Activated CD4-positive, alpha-beta T cell treated with anti-CD3 and anti-CD28 coated beads, Interleukin-2, amount 50 U/mL, for 16 hours (primary cell): ENCODE data around the gene MSANTD7.
A peak's percentile ranks its signal among the peaks of the same experiment; 100 is the strongest.
"Not testable (repeated sequence)": the region's sequence is repeated elsewhere in the genome, so short reads cannot be mapped to it uniquely, and the experiment has no call there.

Source experiments
- DNase-seq: peaks from one replicate; pipeline ENCODE4 v3.0.0-alpha.2; 2020

The MSANTD7 gene, protein sequence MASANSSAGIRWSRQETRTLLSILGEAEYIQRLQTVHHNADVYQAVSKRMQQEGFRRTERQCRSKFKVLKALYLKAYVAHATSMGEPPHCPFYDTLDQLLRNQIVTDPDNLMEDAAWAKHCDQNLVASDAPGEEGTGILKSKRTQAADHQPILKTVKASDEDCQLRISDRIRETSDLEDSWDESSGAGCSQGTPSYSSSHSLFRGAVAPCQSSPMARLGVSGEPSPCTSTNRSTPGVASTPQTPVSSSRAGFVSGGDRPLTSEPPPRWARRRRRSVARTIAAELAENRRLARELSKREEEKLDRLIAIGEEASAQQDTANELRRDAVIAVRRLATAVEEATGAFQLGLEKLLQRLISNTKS

DNA sequence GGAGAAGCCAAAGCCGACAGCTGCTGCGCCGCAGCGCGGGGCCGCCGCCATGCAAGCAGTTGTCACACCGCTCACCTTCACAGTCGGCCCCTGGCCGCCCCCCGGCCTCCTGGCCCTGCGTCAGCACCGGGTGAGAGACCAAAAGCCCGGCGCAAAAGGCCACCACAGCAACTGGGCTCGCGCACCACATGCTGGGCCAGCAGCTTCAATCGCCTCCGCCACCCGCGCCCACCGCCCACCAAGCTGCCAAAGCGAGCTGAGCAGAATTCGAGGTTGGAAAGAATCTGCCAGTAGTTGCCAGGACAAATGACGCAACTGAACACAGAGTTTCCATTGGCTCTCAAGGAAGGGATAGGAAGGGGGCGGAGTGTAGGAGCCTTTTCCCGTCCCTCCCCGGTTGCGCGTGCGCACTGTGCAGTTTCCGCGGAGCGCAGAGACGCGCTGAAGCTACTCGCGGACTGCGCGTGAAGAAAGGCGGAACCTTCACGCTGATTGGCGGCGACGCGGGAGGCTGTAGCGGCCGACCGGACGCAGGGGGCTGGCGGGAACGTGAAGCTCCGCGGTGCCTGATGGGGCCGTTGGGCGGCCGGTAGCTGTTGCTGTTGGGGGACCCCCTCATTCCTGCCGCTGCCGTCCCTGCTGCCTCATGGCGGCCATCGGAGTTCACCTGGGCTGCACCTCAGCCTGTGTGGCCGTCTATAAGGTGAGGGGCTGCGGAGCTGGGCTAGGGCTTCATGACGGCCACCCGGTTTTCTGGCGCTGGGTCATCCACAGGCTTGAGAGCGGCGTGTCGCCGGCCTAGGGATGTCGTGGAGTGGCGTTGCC, at the start of gene MSANTD7, which contains the start of the genes CDNF and HSPA14:
TSS of gene MSANTD7 (plus strand) at position 550 of the 825 bp plus-strand sequence. CDS start 3,979 bp downstream, outside the sequence.
TSS of gene CDNF (minus strand) at position 281 of the 825 bp plus-strand sequence. CDS start at position 190, 91 bp downstream.
TSS of gene HSPA14 (plus strand) at position 550 of the 825 bp plus-strand sequence. CDS start at position 647, 97 bp downstream.
- peak; percentile 100 for DNase-seq

DNA sequence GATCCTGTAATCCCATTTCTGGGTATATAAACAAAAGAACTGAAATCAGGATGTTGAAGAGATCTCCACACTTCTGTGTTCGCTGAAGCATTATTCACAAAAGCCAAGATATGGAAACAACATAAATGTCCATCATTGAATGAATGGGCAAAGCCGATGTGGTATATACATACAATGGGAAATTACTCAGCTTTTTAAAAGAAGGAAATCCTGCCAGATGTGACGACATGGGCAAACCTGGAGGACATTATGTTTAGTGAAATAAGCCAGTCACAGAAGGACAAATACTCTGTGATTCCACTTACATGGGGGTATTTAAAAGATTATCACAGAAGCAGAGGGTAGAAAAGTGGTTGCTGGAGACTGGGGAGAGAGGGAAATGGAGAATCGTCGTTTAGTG, 39.5 kb upstream of the MSANTD7 start:
- no peak for DNase-seq

GRCh38 chr10:14800397-14800796, 37.7 kb upstream of the MSANTD7 start:
- DNase-seq: no peak

DNA sequence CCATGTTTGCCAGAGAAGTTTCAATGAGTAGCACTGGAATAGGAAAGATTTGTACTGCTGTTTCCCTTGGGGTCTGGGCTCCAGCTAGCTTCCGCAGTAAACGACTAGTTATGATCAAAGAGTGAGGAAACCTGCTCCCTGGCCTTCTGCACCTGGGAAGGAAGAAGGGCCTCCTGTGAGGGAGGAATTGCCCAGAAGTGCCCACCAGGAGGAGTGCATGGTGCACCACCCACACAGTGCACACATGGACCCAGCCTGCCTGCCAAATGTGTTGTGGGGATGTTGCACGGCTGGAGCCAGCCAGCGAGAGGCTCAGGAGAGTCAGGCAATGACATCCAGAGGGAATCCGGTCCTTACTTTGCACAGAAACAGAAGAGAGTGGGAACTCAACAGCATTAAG, 36.4 kb upstream of the MSANTD7 start:
- DNase-seq: no peak

DNA sequence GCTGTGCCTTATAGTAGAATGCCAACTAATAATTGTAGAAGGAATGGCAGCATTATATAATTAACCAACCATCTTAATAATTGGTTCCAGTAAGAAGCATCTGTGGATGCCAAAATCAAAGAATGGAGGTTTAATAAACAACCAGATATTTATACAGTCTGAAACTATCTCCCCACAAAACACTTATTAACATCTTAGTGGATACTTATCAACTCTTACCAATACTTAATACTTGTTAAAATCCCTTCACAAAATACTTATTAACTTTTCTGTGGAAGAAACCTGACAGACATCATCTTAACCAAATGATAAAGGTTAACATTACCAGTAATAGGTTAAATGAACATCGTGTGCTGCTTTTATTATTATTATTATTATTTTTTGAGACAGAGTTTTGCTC, 34.3 kb upstream of the MSANTD7 start:
- DNase-seq: no peak

DNA sequence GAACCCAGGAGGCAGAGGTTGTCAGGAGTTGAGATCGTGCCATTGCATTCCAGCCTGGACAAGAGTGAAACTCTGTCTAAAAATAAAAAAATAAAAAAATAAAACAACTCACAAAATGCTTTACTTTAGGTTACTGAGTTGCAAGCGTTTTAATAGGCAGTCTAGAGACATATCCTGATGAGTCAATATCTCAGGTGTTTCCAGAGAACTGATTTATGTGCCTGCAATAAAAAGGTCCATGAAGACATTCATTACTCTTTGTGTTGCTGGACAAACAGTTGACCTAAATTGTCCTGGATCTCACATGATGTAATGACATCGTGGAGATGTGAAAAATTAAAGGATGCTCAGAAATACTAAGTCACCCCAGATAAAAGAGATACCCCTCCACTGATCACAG, 31.8 kb upstream of the MSANTD7 start:
- no peak for DNase-seq

DNA sequence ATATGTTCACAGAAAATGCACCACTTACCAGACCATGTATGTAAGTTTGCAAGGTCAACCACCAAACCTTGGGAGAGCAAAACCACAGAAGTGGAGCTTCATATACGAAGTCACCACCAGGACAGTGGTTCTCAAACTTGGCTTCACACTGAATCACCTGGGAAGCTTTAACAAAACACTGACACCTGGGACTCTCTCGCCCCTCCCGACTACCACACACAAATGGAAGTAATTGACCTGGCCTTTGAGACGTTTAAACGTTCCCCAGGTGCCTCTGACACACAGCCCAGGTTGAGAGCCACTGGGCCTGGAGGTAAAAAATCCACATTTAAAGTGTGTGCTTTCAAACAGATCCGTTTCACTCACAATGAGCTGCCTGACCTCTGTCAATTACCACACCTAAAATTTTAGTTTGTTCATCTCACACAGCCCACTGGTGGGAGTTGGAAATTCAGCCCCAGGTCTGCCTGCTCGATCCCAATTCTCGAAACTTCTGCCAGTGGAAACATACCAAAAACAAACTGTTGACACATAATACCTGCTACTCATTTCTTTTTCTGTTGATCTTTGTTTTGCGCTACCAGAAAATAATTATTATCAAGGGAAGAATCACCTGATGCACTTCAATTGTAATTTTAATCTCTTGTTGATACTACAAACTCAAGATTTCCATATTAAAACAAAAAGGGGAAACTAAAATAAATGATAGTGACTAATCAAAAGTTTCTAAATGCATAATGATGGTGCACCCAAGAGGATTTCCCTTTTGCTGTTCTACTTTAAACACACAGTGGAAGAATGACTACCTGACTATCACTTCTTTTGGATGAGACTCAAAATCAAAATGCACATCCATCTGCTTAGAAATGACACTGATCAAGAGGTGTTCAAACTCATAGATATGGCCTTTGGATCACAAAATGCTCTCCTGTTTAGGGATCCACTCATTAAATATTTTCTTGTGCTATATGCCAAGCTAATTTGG, 26.8 kb upstream of the MSANTD7 start:
- DNase-seq: no peak

DNA sequence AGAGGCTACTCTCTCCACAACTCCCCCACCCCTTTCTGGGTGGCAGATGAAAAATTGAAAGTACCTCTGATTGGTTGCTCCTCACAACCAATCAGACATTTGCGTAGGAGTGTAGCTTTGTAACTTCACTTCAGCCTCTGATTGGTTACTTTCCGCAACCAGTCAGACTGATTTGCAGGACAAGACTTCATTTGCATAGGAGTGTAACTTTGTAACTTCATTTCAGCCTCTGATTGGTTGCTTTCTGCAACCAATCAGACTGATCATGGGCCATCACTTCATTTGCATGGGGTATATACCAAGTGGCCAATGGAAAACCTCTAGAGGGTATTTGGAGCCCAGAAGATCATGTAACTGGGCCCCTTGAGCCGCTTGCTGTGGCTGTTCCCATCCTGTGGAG, 25.8 kb upstream of the MSANTD7 start:
- DNase-seq: peak; percentile 10

GRCh38 chr10:14815681-14816080, 22.4 kb upstream of the MSANTD7 start:
- no peak for DNase-seq

DNA sequence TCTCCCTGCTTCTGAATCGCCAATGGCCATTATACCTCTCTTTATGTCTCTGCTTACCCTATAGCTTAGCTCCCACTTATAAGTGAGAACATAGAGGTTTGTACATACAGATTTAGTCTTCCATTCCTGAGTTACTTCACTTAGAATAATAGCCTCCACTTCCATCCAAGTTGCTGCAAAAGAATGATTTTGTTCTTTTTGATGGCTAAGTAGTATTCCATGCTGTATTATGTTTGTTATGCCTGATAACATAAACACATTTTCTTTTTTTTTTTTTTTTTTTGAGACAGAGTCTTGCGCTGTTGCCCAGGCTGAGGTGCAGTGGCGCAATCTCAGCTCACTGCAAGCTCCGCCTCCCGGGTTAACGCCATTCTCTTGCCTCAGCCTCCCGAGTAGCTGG, 21.4 kb upstream of the MSANTD7 start:
- DNase-seq: not testable (repeated sequence)

GRCh38 chr10:14820010-14820774, 17.9 kb upstream of the MSANTD7 start:
- no peak for DNase-seq

DNA sequence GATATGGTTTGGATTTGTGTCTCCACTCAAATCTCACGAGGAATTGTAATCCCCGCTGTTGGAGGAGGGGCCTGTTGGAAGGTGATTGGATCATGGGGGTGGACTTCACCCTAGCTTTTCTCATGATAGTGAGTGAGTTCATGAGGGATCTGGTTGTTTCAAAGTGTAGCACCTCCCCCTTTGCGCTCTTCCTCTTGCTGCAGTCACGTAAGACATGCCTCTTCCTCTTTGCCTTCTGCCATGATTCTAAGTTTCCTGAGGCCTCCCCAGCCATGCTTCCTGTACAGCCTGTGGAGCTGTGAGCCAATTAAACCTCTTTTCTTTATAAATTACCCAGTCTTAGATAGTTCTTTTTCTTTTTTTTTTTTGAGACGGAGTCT, 17.3 kb upstream of the MSANTD7 start:
- no peak for DNase-seq

GRCh38 chr10:14821635-14822375, 16.3 kb upstream of the MSANTD7 start:
- no peak for DNase-seq

- DNase-seq: peak; percentile 45
Observed at GRCh38 chr10:14822879-14823755, 15.0 kb upstream of the MSANTD7 start.

- DNase-seq: no peak
Observed at GRCh38 chr10:14823966-14824365, 14.1 kb upstream of the MSANTD7 start.

- no peak for DNase-seq
Observed at GRCh38 chr10:14826076-14826829, 11.9 kb upstream of the MSANTD7 start.

GRCh38 chr10:14833106-14833505, 5.0 kb upstream of the MSANTD7 start:
- no peak for DNase-seq

DNA sequence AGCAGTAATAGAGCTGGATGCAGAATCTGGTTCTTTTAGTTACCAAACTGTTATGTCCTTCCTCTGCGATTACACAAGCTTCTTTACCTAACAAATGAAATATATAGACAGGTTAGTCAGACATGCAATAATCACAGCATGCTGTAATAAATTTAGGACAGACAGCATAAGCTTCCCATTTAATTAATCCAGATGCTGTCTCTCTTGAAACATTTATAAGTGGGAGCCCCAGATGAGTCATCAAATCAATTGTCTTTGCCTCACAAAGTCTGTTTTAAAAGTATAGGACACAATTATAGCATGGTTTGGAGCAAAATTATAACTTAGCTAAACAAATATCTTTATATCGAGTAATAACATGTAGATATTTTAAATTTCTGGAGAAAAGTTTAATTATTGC, 1.9 kb upstream of the MSANTD7 start:
- DNase-seq: no peak
